HG03196 (cell line): ENCODE results near the gene NLGN3.

Source experiments
- ATAC-seq: cut with Tn5 transposase; IDR thresholded peaks from one replicate; pipeline ENCODE4 v1.9.1; 2021; ENCODE audit not compliant: unreplicated experiment

NLGN3 gene

GRCh38 chrX:71118032-71118984, 26.3 kb upstream of the NLGN3 start, which contains the start of gene MED12:
TSS of gene MED12 (plus strand) at chrX:71118596. CDS start at chrX:71118755, 159 bp downstream.
- ATAC-seq = peak; percentile 94

GRCh38 chrX:71118985-71119535, 25.6 kb upstream of the NLGN3 start:
- no peak for ATAC-seq

- ATAC-seq = no peak
Observed at GRCh38 chrX:71128166-71128833, 16.3 kb upstream of the NLGN3 start.

DNA sequence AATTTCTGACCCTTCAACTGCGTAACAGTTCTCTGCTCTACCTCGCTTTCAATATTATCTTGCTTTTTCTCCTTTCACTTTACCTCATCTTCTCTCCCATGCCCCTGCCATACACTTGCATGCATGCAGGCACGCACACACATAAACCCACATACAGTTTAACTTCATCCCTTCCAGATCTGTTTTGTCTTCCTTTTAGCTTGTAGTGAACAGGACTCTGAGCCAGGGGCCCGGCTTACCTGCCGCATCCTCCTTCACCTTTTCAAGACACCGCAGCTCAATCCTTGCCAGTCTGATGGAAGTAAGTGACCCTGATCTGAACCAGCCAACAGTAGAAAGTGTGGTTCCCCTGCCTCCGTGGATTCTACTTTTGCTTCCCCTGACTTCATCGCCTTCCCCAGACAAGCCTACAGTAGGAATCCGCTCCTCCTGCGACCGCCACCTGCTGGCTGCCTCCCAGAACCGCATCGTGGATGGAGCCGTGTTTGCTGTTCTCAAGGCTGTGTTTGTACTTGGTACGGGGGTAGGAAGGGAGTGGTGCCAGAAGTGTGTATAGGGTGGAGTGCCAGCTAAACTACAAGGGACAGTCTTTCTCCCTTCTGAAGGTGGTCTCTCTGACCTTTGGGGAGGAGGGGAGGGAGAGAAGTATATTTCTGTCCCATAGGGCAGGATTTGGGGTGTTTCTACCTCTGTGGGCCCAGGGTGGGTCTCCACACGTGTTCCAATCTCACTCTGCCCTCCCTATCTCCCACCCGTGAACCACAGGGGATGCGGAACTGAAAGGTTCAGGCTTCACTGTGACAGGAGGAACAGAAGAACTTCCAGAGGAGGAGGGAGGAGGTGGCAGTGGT, 15.5 kb upstream of the NLGN3 start:
- ATAC-seq = no peak

GRCh38 chrX:71131510-71131909, 13.1 kb upstream of the NLGN3 start:
- no peak for ATAC-seq

DNA sequence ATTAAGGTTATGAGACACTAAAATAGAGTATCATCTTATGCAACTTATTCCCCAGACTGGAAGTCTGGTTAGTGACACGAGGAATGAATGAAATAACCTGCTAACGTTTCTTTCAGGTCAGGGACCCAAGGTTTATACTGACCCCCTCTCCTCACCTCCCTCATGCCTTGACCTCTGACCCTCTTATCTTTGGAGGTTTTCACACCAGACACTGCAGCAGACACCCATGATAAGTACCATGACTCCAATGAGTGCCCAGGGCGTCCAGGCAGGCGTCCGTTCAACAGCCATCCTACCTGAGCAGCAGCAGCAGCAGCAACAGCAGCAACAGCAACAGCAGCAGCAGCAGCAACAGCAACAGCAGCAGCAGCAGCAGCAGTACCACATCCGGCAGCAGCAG, 4.2 kb upstream of the NLGN3 start:
- no peak for ATAC-seq

GRCh38 chrX:71143508-71143907, 1.1 kb upstream of the NLGN3 start:
- ATAC-seq = no peak

DNA sequence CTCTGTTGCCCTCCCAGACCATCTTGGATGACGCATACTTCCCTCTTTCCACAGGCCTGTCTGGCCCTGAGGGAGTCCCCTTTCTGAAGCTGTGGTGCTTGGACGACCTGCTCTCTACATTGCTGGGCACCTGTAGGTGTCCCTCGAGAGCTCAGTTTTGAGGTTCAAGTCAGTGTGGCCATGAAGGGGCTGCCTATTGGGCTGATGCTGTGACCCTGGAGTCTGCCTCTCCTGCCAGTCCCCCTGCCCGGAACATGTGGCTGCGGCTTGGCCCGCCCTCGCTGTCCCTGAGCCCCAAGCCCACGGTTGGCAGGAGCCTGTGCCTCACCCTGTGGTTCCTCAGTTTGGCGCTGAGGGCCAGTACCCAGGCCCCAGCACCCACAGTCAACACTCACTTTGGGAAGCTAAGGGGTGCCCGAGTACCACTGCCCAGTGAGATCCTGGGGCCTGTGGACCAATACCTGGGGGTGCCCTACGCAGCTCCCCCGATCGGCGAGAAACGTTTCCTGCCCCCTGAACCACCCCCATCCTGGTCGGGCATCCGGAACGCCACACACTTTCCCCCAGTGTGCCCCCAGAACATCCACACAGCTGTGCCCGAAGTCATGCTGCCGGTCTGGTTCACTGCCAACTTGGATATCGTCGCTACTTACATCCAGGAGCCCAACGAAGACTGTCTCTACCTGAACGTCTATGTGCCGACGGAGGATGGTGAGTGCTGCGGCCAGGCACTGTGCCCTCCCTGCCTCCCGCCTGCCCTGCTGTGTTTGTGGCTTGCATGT, 3.0 kb downstream of the NLGN3 start:
- ATAC-seq = no peak

DNA sequence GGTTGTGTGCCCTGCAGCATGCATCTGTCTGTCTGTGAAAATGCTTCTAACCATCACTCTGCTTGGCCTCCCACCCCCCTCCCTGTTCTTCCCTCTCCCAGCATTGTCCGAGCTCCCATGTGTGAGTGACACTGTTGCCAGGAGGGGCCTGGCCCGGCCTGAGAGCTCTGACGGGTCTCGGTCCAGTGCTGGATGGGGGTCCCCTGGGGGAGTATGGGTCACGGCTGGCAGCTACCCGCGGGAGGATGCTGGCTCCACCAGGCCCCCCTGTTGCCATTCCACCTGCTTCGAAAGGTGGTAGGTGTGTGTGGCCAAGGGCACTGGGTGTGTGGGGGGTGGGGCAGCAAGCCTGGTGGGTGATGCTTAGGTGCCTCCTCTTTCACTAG, 3.6 kb downstream of the NLGN3 start:
- no peak for ATAC-seq

- no peak for ATAC-seq
Observed at GRCh38 chrX:71151366-71151765, 6.7 kb downstream of the NLGN3 start.

- no peak for ATAC-seq
Observed at GRCh38 chrX:71154196-71154595, 9.6 kb downstream of the NLGN3 start.

- ATAC-seq = no peak
Observed at GRCh38 chrX:71154641-71155040, 10.0 kb downstream of the NLGN3 start.

- no peak for ATAC-seq
Observed at GRCh38 chrX:71158603-71159002, 14.0 kb downstream of the NLGN3 start.

DNA sequence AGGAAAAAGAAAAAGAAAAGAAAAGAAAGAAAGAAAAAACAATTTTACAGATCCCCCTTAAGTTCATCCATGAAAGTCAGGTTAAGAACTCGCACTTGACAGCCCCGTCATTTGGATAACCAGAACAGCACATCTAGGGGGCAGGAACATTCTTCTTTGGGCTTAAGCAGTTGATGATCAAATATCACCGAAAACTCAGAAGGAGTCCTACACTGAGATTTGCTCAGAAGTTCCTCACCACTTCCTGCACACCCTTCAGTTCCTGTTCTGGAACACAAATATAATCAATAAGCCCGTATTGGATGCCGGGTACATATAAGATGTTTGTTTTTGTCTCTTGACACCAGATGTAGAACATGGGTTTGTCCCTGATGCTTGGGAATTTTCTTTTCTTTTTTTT, 14.7 kb downstream of the NLGN3 start:
- ATAC-seq = no peak

DNA sequence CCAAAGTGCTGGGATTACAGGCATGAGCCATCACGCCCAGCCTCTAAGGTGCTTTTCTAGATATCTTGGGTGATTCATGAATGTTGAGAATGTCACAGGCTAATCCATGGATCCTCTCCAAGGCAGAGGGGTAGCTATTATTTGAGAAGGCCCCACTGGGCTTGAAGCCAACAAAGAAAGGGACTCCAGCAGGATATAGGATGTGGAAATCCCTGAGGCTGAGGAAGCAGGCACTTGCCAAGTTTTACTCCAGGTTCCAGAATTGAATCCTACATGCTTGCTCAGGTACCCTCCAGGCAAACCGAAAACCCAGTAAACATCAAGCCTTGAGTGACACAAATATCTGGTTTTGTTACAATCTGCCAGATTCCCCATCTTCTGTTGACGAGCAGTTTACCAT, 15.8 kb downstream of the NLGN3 start:
- ATAC-seq = no peak

DNA sequence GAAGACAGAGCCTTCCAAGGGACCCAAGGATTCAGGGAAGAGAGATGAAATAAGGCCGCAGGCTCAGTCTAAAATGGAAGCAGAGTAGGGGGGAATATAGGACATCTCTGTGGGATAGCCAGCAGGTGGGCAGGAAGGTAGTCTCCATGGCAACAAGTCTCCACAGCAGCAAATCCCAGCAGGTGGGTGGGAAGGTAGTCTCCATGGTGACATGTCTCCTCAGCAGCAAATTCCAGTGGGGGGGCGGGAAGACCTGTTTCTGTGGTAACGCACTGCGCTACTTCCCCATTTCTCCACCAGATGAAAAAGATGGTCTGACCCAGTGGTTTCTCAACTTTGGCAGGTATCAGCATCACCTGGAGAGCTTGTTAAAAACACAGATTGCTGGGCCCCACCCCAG, 18.3 kb downstream of the NLGN3 start:
- no peak for ATAC-seq

GRCh38 chrX:71164071-71164470, 19.4 kb downstream of the NLGN3 start:
- no peak for ATAC-seq

DNA sequence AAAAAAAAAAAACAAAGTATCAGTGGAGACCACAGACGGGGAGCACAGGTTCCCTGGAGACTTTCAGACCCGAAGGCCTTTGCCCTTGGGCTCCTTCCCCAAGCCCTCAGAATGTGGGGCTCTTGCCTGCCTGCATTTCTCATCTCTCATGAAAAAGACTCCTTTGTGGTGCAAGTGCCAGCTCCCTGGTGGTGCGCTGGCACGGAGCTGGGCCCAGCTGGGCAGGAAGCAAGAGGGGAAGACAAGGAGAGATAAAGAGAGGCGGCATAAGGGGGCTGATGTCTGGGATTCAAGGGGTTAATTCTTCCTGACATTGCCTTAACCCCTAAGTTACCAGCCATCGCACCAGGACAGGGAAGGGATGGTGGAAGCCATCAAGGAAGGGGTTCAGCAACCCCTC, 21.8 kb downstream of the NLGN3 start:
- no peak for ATAC-seq

GRCh38 chrX:71167031-71167781, 22.6 kb downstream of the NLGN3 start:
- no peak for ATAC-seq

- no peak for ATAC-seq
Observed at GRCh38 chrX:71168134-71168533, 23.5 kb downstream of the NLGN3 start.
